AG20443 (cell line): ENCODE data around the gene ADAM12.

Source experiments
- DNase-seq: peaks from one replicate; pipeline ENCODE4 v3.0.0; 2012; ENCODE audit warnings: low spot score, mixed read lengths

ADAM12 gene

GRCh38 chr10:126081841-126082466, 306.3 kb downstream of the ADAM12 start:
- no peak for DNase-seq

GRCh38 chr10:126080879-126081411, 307.3 kb downstream of the ADAM12 start:
- DNase-seq, result peak; percentile 40

GRCh38 chr10:126080291-126080825, 307.9 kb downstream of the ADAM12 start:
- no peak for DNase-seq

DNA sequence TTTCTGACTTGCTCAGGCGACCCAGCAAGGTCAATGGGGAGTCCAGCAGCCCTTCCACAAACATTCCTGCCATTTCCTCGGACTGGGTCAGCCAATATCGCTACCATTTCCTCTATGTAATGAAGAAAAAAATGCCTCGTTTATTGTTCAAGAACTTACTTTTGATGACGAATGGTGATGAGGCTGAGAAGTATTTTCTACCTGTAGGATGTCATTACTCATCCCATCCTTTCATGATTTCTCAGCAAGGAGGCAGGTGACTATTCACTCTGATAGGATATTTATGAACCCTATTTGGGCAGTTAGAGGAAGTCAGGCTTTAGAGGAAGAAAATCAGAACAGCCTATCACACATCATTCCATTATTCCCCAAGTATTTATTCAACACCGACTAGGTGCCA, 313.3 kb downstream of the ADAM12 start:
- DNase-seq, result no peak

- no peak for DNase-seq
Observed at GRCh38 chr10:126074291-126074690, 314.0 kb downstream of the ADAM12 start.

DNA sequence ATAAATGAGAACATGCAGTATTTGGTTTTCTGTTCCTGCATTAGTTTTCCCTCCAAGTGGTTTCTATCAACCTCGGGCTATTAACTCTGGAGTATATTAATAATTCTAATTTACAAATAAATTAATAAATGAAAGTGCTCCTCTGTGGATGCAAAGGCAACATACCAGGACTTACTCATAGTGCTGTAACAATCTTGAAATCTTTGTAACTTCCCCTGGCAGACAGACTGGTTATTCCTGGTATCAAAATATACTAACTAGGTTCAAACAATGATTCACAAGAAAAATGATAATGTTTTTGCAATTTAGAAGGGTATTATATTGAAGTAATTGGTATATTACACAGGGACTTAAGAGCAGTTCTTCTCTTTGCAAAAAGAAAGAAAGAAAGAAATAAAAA, 314.7 kb downstream of the ADAM12 start:
- DNase-seq, result no peak

- no peak for DNase-seq
Observed at GRCh38 chr10:126072622-126073021, 315.7 kb downstream of the ADAM12 start.

GRCh38 chr10:126070476-126071215, 317.6 kb downstream of the ADAM12 start:
- no peak for DNase-seq

GRCh38 chr10:126068322-126068721, 320.0 kb downstream of the ADAM12 start:
- no peak for DNase-seq

DNA sequence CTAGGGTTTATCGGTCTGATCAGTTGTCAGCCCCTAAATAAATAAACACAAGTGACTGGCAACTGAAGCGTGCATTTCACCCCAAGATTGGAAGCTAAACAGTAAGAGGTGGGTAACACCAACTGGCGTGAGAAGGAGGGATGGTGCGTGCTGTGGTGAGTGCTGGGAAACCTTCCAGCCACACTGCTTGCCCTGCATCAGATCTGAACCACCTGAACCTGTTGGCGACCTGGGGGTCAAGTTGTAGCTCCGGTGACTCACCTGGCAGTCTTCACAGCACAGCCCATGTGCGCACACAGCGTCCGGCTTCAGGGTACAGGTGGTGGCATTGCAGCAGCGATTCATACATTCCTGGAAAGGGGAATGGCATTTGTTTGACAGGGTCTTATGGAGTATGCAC, 321.8 kb downstream of the ADAM12 start:
- DNase-seq, result no peak

DNA sequence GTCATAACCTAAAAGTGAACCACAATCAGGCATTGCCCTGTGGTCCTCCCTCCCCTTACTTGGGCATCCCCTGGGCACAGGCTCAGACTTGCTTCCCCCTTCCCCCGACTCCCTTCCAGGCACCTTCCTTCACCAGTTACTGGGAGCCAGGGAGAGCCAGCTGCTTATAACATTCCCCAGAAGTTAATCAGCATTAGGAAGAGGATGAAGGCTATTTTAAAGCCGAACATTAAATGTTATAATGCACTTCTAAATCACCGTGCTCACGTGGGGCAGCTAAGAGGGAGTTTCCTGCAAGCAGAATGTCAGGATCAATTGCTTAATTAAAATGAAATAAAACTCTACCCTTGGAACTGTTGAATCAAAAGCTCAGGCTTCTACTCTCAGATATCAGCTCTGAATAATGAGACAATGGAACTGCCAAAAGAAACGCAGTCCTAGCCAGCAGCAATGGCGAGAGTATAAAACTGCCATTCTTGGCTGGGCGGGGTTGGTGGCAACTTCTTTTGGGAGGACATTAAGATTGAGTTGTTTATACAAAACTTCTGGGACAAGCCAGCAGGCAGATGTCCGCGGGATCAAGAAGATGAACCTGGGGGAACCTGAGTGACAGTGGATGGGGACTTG, 322.4 kb downstream of the ADAM12 start:
- DNase-seq, result no peak

DNA sequence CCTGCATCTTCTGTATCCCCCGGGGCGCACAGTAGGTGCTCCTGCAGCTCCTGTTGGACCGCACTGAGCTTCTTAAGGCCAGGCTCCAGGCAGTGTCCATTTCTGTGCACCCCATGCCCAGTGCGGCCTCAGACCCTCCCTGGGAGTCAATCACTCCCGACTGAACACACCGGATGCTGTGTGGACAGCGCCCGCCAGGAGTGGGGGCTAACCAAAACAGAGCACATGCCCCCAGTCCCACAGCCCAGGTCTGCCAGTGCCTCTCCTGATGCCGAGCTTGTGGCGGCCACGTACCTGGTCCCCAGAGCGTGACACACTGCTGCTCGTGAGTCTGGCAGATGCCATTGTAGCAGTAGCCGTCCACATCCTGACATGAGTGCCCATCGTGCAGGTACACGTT, 323.8 kb downstream of the ADAM12 start:
- DNase-seq, result no peak

- DNase-seq, result peak; percentile 71
Observed at GRCh38 chr10:126063353-126063791, 324.9 kb downstream of the ADAM12 start.

GRCh38 chr10:126062131-126063032, 325.9 kb downstream of the ADAM12 start:
- DNase-seq, result peak; percentile 95

DNA sequence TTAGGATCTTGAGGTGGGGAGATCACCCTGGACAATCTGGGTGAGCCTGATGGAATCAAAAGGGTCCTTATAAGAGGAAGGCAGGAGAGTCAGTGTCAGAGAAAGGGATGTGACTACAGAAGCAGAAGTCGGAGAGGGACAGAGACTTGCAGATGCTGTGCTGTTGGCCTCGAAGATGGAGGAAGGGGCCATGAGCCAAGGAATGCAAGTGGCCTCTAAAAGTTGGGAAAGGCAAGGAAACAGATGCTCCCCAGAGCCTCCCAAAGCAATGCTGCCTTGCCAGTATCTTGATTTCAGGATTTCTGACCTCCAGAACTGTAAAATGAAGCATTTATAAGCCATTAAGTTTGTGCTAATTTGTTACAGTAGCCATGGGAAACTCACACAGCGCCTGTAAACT, 326.8 kb downstream of the ADAM12 start:
- no peak for DNase-seq

DNA sequence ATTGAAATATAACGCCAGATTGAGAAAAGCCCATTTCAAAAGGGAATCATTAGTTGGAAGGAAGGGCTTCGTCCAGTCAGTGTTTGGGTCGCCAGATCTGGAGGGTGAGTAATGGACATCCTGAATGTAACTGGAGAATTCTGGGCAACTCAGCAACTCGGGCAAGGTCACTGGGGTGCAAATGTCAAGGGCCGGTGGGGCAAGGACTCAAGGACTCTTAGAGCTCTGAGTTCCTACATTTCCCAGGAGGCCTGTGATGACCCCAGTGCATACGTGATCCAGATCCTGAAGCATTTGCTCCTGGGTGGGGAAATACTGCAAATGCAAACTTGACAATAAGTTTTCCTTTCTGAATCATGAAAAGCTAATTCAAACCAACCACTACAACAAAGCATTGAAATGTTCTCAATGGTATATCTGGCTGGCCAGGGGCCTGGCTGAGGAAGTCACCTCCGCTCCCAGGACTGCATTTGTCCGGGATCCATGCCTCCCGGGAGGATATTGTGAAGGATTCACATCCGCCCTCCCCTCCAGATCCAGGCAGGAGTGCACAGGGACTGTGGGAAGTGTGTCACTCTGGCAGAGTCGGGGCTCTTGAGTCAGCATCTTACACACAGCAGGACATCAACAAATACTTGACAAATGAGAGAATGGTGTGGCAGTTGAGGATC, 327.9 kb downstream of the ADAM12 start:
- DNase-seq, result peak; percentile 79

DNA sequence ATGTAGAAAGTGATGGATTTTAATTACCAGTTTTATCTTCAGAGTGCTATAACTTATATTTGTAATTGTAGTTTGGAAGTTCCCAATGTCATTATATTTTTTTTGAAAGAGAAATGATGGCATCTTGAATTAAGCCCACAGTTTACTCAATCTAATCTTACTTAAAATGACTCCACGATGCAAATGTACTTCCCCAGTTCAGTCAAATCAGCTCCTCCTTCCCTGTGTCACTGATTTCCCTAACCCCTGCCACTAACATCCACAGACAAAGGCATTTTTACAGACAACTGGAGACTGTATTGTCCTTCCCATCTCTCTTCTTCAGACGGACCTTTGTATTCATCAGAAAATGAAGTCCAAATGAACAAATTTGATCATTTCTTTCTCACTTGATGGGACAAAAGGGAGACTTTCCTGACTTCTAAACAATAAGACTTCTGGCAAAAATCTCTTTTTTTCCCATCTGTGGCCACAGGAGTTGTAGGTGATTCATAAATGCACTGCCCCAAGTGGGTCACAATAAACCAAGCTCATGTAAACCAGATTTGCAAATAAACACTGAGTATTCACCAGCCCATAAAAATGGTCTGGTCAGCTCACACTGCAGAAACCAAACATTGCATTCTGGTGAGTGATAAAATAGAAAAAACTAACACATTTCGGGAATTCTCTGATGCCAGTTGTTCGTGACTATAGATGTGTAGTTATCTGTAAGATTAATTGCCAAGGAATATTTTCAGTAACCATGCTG, 329.0 kb downstream of the ADAM12 start:
- peak; percentile 71 for DNase-seq

- no peak for DNase-seq
Observed at GRCh38 chr10:126058507-126058906, 329.8 kb downstream of the ADAM12 start.

DNA sequence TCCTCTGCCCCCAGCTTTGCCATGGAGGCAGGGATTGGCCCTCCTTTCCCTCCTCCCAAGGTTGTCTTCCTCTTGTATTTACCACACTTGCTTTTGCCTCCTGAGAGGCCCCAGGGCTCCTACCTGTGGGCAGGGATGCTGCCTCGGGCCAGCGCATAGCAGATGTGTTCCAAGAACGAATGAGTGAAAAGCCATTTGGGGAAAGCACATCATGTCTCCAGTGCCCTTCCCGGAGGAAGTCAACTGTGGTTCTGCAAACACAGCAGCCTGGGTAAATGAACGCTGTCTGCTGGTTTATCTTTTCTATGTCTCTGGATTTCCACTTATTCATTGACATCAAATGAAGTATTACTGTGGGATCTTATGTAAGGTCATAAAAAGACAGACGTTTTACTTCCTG, 330.2 kb downstream of the ADAM12 start:
- DNase-seq, result no peak

DNA sequence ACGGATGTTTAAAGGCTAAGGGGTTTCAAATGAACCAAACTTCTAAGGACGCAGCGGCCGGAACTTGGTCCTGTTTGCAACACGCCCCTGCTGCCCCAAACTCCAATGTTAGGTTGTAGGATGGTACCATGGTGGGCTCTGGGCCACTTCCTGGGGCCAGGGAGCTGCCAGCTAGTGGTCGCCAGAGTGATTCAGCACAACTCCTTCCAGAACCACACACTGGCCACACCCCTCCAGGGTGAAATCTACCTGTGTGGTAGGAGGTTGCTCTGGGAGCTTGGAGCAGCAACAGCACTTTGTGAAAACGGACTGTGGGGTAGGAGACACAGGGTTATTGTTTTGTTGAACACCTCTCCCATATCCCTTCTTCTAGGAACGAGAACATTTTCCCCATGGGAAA, 330.8 kb downstream of the ADAM12 start:
- DNase-seq, result no peak
